IPS DF 6.9 (cell line): ENCODE results near the gene PTCH1.

ENCODE experiments used
- DNase-seq: peaks from one replicate; pipeline ENCODE4 v3.0.0-alpha.2; 2013; ENCODE audit warnings: low read depth, low spot score
- H3K27ac ChIP-seq: one replicate; pipeline ENCODE4 v1.5.1; 2013; ENCODE audit warnings: low read length, control low read depth
- H3K27me3 ChIP-seq: 2 replicates; pipeline ENCODE4 v1.6.1; 2013; ENCODE audit warnings: mild to moderate bottlenecking, low read length; ENCODE audit not compliant: control insufficient read depth, insufficient read depth
- H3K36me3 ChIP-seq: 2 replicates; pipeline ENCODE4 v1.6.1; 2013; ENCODE audit warnings: low read length; ENCODE audit not compliant: control insufficient read depth, insufficient read depth
- H3K4me1 ChIP-seq: 2 replicates; pipeline ENCODE4 v1.6.1; 2013; ENCODE audit warnings: low read length; ENCODE audit not compliant: control insufficient read depth, insufficient read depth
- H3K4me3 ChIP-seq: 2 replicates; pipeline ENCODE4 v1.5.1; 2013; ENCODE audit warnings: mild to moderate bottlenecking, low read length
- H3K9me3 ChIP-seq: 2 replicates; pipeline ENCODE4 v1.6.1; 2013; ENCODE audit warnings: low read length, inconsistent platforms; ENCODE audit not compliant: control insufficient read depth, insufficient read depth
- WGBS: extraction: QIAGEN DNeasy Blood & Tissue Kit; methylation state at CpG from one replicate; pipeline ENCODE4 v1.1.7; 2013; ENCODE audit warnings: mixed read lengths, missing lambda C conversion rate; ENCODE audit not compliant: insufficient read length, insufficient coverage; 5-methylcytosine and 5-hydroxymethylcytosine counted together

The PTCH1 gene

DNA sequence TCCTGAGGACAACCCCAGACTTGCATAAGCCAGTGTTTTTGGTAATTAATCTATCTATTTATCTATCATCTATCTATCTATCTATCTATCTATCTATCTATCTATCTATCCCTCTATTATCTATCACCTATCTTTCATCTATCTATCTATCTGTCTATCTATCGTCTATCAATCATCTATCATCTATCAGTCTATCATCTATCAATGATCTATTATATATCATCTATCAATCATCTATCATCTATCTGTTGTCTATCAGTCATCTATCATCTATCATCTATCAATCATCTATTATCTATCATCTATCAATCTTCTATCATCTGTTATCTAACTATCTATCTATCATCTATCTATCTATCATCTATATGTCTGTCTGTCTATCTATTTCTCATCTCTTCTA is 85.5 kb downstream of the PTCH1 start:
- H3K4me3 ChIP-seq: no peak overlapping the region
- H3K9me3 ChIP-seq: no peaks in the 10 kb centered on the region
- DNase-seq: no peak
- WGBS: 100% methylated on average over 1 of the region's 1 CpG
- no peak overlapping the region for H3K27ac ChIP-seq
- no peaks in the 10 kb centered on the region for H3K36me3 ChIP-seq
- no peaks in the 10 kb centered on the region for H3K27me3 ChIP-seq
- H3K4me1 ChIP-seq: peaks cover 3% of the 10 kb centered on the region; the same call in 1 of the 2 replicates

DNA sequence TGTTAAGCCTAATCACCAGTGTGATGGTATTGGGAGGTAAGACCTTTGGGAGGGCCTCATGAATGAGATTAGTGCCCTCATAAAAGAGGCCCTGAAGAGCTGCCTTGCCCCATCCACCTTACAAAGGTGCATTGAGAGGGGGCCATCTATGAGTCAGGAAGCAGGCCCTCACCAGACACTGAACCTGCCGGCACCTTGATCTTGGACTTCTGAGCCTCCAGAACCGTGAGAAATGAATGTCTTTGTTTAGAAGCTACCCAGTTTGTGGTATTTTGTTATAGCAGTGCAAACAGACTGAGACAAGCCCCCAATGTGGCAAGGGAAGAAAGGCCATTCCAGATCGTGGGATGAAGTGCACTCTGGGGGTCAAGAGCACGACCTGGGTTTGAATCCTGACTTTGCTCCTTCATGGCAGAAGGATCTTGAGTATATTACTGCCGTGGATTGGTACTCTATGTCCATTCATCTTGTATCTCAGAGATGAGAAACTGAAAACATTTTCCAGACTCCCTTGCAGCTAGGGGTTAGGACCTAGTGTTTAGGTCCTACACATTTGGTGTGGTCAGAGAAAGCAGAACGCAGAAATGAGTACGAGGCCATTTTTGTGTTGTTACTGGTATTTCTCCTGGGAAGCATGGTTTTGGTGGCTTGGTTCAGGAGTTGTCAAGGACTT is 86.7 kb downstream of the PTCH1 start:
- Histone ChIP-seq H3K9me3 (no peaks in the 10 kb centered on the region), H3K4me3 (no peak overlapping the region)
- WGBS: no CpG with 5 or more reads among the region's 7 CpGs

DNA sequence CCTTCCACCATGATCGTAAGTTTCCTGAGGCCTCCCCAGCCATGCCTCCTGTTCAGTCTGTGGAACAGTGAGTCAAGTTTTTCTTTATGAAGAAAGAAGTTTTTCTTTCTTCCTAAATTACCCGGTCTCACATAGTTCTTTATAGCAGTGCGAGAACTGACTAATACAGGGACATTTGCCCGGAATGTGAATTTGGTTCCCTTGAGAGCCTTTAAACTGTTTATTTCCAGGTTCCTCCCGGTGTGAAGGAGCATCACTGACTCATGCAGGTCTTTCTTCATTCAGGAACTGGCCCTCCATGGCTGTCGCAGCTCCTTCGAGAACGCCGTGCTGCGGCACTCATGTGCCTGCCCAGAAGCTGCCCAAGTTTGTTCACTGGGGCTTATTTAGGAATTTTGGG is 87.7 kb downstream of the PTCH1 start:
- Histone ChIP-seq H3K4me1 (peaks cover 1% of the 10 kb centered on the region; the same call in 1 of the 2 replicates), H3K27me3 (no peaks in the 10 kb centered on the region), H3K27ac (no peak overlapping the region), H3K36me3 (no peaks in the 10 kb centered on the region), H3K9me3 (no peaks in the 10 kb centered on the region), H3K4me3 (no peak overlapping the region)
- no peak for DNase-seq
- WGBS: no CpG with 5 or more reads among the region's 10 CpGs

More for the DNA sequence above, 86.7 kb downstream of the PTCH1 start:
- H3K27ac ChIP-seq: no peak overlapping the region
- DNase-seq: no peak
- no peaks in the 10 kb centered on the region for H3K27me3 ChIP-seq
- peaks cover 4% of the 10 kb centered on the region; the same call in 1 of the 2 replicates for H3K4me1 ChIP-seq
- no peaks in the 10 kb centered on the region for H3K36me3 ChIP-seq

DNA sequence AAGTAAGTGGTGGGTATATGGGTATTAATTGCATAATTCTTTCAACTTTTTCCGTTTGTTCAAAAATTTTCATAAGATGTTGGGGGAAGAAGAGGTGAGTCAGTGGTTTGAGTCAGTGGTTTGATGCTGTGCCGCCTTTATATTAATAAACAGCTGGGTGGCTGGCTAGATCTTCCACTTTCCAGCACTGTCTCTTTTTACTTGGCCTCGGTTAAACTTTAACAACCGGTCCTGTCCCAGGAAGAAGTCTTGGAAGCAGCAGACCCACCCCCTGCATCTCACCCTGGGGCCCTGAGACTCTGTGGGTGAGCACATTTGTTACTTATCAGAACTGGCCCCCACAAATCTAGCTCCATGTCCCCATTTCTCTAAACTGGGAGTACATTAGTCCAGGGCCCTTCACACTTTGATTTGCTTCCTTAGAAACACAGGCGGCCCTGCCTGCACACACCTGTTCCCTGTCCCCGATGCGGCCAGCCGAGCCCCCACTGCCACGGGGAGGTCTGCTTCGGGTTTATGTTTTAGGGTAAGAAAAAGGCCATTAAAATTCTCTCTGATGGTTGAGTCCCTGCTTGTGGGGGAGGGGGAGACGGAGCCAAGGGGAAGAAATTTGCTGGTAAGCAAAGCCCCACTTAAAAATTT is 90.7 kb downstream of the PTCH1 start:
- no peak overlapping the region for H3K27ac ChIP-seq
- DNase-seq: no peak

DNA sequence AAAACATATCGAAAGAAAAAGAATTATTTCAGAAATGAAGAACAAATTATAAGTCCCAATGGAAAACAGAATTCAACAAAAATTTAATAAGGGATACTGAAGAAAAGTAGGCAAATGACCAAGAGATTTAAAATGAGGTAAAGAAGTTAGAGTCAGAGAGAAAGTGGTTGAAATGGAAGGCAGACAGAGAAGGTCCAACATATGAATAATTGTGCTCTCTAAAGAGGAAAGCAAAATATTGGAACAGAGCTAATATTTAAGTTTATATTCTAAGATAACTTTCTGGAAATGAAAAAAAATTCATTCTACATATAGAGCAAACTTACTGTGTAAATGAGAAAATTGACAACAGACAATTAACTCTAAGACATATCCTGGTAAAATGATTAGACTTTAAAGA is 94.1 kb downstream of the PTCH1 start:
- Histone ChIP-seq H3K36me3 (no peaks in the 10 kb centered on the region), H3K9me3 (no peaks in the 10 kb centered on the region; the same call in 1 of the 2 replicates), H3K27me3 (no peaks in the 10 kb centered on the region), H3K27ac (no peak overlapping the region), H3K4me3 (no peak overlapping the region), H3K4me1 (peaks cover 1% of the 10 kb centered on the region; the same call in 1 of the 2 replicates)
- no peak for DNase-seq
- WGBS: no CpG with 5 or more reads among the region's 1 CpG

More for the DNA sequence above, 90.7 kb downstream of the PTCH1 start:
- H3K27me3 ChIP-seq: no peaks in the 10 kb centered on the region
- WGBS: no CpG with 5 or more reads among the region's 11 CpGs
- H3K9me3 ChIP-seq: no peaks in the 10 kb centered on the region; the same call in 1 of the 2 replicates
- H3K4me1 ChIP-seq: peaks cover 1% of the 10 kb centered on the region; the same call in 1 of the 2 replicates
- no peaks in the 10 kb centered on the region for H3K36me3 ChIP-seq
- H3K4me3 ChIP-seq: peak overlapping the region; percentile 54; the same call in 1 of the 2 replicates

DNA sequence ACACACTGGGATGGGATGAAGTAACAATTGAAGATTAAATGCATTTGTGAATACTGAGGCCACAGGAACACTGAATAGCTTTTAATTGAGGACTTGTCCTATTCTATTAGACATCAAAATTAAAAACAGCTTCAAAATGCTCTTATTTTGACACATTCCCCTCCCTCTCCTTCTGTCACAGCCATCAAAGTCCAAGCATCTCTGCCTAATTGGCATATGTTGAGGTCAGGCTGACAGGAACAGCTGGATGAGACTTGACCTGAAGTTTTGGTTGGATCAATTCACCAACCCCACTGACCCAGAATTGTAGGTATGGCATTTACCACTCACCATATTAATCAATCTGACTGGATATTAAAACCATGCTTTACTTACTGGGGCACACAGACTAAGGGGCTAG is 96.3 kb downstream of the PTCH1 start:
- H3K36me3 ChIP-seq: no peaks in the 10 kb centered on the region
- no peak overlapping the region for H3K27ac ChIP-seq
- DNase-seq: no peak
- no peak overlapping the region for H3K4me3 ChIP-seq
- no peaks in the 10 kb centered on the region for H3K4me1 ChIP-seq
- H3K9me3 ChIP-seq: no peaks in the 10 kb centered on the region; the same call in 1 of the 2 replicates
- no peaks in the 10 kb centered on the region for H3K27me3 ChIP-seq

DNA sequence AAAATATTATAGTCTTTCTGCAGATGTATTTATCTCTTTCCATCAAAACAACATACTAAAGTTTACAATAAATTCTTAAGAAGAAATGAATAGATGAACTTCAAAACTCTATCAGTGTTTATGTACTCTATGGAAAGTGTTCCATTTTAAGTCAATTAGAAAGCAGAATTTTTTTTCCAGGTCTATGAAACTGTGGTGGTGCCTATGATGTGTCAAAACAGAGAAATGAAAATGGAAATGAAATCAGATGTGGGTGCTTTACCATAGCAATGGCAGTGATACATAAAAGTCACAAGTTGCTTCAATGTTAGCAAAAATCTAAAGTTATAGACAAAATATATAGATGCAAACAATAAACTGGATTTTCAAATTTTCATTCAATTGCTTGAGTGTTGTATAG is 97.3 kb downstream of the PTCH1 start:
- DNase-seq: no peak
- Histone ChIP-seq H3K4me1 (no peaks in the 10 kb centered on the region), H3K27ac (no peak overlapping the region), H3K9me3 (no peaks in the 10 kb centered on the region; the same call in 1 of the 2 replicates), H3K4me3 (no peak overlapping the region), H3K27me3 (no peaks in the 10 kb centered on the region), H3K36me3 (no peaks in the 10 kb centered on the region)

DNA sequence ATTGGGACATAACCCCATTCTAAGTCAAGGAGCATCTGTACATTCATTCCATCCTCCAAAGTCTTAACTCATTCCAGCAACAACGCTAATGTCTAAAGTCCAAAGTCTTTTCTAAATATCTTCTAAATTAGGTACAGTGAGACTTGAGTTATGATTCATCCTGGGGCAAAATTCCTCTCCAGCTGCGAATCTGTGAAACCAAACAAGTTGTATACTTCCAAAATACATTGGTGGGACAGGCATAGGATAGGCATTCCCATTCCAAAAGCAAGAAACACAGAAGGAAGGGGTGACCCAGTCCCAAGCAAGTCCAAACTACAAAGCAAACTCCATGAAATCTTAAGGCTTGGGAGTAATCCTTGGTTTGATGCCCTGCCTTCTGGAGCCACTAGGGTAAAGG is 101.6 kb downstream of the PTCH1 start:
- Histone ChIP-seq H3K27ac (no peak overlapping the region), H3K9me3 (no peaks in the 10 kb centered on the region), H3K4me3 (no peak overlapping the region), H3K36me3 (no peaks in the 10 kb centered on the region), H3K4me1 (no peaks in the 10 kb centered on the region), H3K27me3 (no peaks in the 10 kb centered on the region)
- WGBS: no CpG with 5 or more reads among the region's 2 CpGs
- DNase-seq: no peak

DNA sequence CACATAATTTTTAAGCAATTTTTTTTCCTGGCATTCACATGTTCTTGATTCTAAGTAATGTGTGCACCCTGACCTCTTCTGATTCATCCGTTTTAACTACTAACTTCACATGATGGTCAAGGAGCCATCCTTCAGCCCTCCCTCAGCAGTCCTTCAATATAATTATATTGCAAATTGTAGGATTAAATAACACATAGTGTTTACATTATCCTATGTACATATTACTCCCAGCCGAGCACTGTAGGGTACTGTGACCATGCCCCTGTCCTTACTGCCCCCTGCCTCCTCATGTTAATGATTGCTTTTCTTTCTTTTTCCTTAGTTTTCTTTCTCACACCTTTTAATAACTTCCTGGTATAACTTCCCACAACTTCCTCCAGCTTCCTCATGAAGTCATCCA is 103.0 kb downstream of the PTCH1 start:
- no CpG with 5 or more reads among the region's 2 CpGs for WGBS

DNA sequence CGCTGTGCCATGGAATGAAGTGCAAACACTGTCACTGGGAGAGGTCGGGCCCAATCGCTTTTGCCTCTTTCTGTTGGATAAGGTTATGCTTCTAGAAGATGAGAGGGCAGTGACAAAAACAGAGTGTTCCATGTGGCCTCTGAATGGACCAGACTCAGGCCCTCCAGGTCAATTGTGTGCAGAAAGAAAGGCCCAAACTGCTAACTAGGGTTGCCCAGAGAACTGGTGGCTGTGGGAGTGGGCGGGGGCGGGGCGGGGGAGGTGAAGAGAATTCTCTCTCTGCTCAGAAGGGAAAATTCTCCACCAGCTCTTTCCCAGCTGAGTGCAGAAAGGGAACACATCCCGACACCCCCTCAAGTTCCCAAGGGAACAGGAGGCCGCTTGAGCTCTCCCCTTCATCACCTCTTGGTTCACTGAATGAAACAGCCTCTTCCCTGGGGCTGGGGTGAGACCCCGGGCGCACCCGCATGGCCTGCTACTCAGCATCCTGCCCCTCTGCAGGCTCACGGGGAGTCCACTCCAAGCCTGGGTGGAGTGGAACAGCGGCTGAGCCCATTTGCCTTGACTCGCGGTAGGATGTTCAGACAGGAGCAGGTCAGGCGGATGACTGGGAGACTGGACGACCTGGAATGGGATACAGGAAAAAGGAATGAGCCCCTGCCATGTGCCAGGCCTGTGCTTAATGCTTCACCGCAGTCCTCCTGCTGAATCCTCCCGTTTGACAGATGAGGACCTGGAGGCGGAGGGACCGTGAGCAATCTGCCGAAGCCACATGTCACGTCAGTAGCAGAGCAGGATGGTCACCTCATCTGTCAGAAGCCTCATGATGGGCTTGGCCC is 105.5 kb downstream of the PTCH1 start:
- WGBS: no CpG with 5 or more reads among the region's 23 CpGs
- H3K9me3 ChIP-seq: no peaks in the 10 kb centered on the region
- no peaks in the 10 kb centered on the region for H3K27me3 ChIP-seq
- H3K36me3 ChIP-seq: no peaks in the 10 kb centered on the region
- no peak overlapping the region for H3K27ac ChIP-seq
- DNase-seq: no peak
- 0 out of 2 replicates have a peak, but pooled peaks cover 2% of the 10 kb centered on the region for H3K4me1 ChIP-seq
- no peak overlapping the region for H3K4me3 ChIP-seq

More for the DNA sequence above, 103.0 kb downstream of the PTCH1 start:
- no peak for DNase-seq
- H3K27me3 ChIP-seq: no peaks in the 10 kb centered on the region
- H3K4me1 ChIP-seq: no peaks in the 10 kb centered on the region
- no peak overlapping the region for H3K27ac ChIP-seq
- no peaks in the 10 kb centered on the region for H3K9me3 ChIP-seq
- H3K4me3 ChIP-seq: no peak overlapping the region
- H3K36me3 ChIP-seq: no peaks in the 10 kb centered on the region
